ENCODE measurements around the gene DDX17.

GRCh38 chr22:38494498-38494897, 11.6 kb downstream of the DDX17 start:
- TF ChIP-seq CTCF (conservative IDR thresholded peaks at IDR 0.05; ENCODE audit: low read length) (no peak), EZH2phosphoT487 (IDR thresholded peaks at IDR 0.05; ENCODE audit: borderline replicate concordance, low read depth, low read length) (no peak)
